DND-41 (cell line): ENCODE results near the gene SHTN1.

ENCODE experiments used
- ATAC-seq: fragments of 200-7000 bp; cut with Tn5 transposase; 3 replicates; pipeline ENCODE4 v1.9.1; 2021; ENCODE audit warnings: low read depth; ENCODE audit not compliant: insufficient read depth
- DNase-seq: peaks from one replicate; pipeline ENCODE4 v3.0.0-alpha.2; 2020
- H2AFZ ChIP-seq: 2 replicates; pipeline ENCODE4 v1.6.0; 2012; ENCODE audit warnings: low read depth, low read length
- H3K27ac ChIP-seq: 2 replicates; pipeline ENCODE4 v1.5.1; 2012; ENCODE audit warnings: low read length, inconsistent platforms
- H3K27me3 ChIP-seq: fragments of 200-600 bp; sonication (generic); 2 replicates; pipeline ENCODE4 v1.6.0; 2012; ENCODE audit warnings: low read length, mild to moderate bottlenecking, inconsistent platforms; ENCODE audit not compliant: insufficient read depth, poor library complexity
- H3K36me3 ChIP-seq: 2 replicates; pipeline ENCODE4 v1.5.1; 2012; ENCODE audit warnings: low read length, inconsistent platforms; ENCODE audit not compliant: insufficient read depth
- H3K4me1 ChIP-seq: 2 replicates; pipeline ENCODE4 v1.5.1; 2012; ENCODE audit warnings: mild to moderate bottlenecking, low read length; ENCODE audit not compliant: insufficient read depth
- H3K4me2 ChIP-seq: 2 replicates; pipeline ENCODE4 v1.6.0; 2012; ENCODE audit warnings: mild to moderate bottlenecking, moderate library complexity, low read length, inconsistent platforms; ENCODE audit not compliant: insufficient read depth
- H3K4me3 ChIP-seq, 2 experiments: fragments of 200-600 bp in 1 of 2; shearing (Covaris generic) in 1 of 2; 2 replicates each; pipeline ENCODE4 v1.5.1; 2012 to 2016; ENCODE audit warnings: inconsistent platforms in 2 of 2, low read length in 2 of 2, mild to moderate bottlenecking in 2 of 2, low read depth in 1 of 2, moderate library complexity in 1 of 2
- H3K79me2 ChIP-seq: 2 replicates; pipeline ENCODE4 v1.6.0; 2012; ENCODE audit warnings: low read length, inconsistent platforms; ENCODE audit not compliant: insufficient read depth
- H3K9ac ChIP-seq: 2 replicates; pipeline ENCODE4 v1.6.0; 2012; ENCODE audit warnings: low read depth, mild to moderate bottlenecking, inconsistent platforms, low read length, moderate library complexity
- H3K9me3 ChIP-seq: 2 replicates; pipeline ENCODE4 v1.5.1; 2012; ENCODE audit warnings: low read length, moderate library complexity, mild to moderate bottlenecking, inconsistent platforms; ENCODE audit not compliant: insufficient read depth, severe bottlenecking
- H4K20me1 ChIP-seq: 2 replicates; pipeline ENCODE4 v1.6.0; 2012; ENCODE audit warnings: low read length; ENCODE audit not compliant: insufficient read depth
- CTCF ChIP-seq: IDR thresholded peaks from 2 replicates; pipeline ENCODE4 v1.5.1; 2012; ENCODE audit warnings: borderline replicate concordance, low read length, moderate library complexity, mild to moderate bottlenecking; ENCODE audit not compliant: poor library complexity, severe bottlenecking; ENCODE audit errors: extremely low read depth
- EZH2 ChIP-seq: IDR thresholded peaks from 3 replicates; pipeline ENCODE4 v1.6.1; 2012; ENCODE audit warnings: borderline replicate concordance, low read depth, mild to moderate bottlenecking, moderate library complexity, low read length, inconsistent platforms; ENCODE audit not compliant: severe bottlenecking

SHTN1 gene

GRCh38 chr10:116978901-116979300 lies 26.1 kb downstream of the SHTN1 start:
- Histone ChIP-seq H3K79me2 (no peaks in the 10 kb centered on the region), H3K4me2 (no peak overlapping the region), H3K9me3 (no peaks in the 10 kb centered on the region), H2AFZ (no peak overlapping the region), H3K36me3 (no peaks in the 10 kb centered on the region), H3K4me1 (no peaks in the 10 kb centered on the region), H3K27ac (no peak overlapping the region), H4K20me1 (no peaks in the 10 kb centered on the region), H3K9ac (no peak overlapping the region), H3K27me3 (no peaks in the 10 kb centered on the region), H3K4me3 (no peak overlapping the region)
- DNase-seq: no peak
- no peak for ATAC-seq
- TF ChIP-seq CTCF: no peak
- TF ChIP-seq EZH2: no peak

- DNase-seq (no peak), ATAC-seq (no peak)
- no peaks in the 10 kb centered on the region for H3K27me3 ChIP-seq
- H3K4me2 ChIP-seq: no peak overlapping the region
- H2AFZ ChIP-seq: no peak overlapping the region
- no peak overlapping the region for H3K27ac ChIP-seq
- H3K9me3 ChIP-seq: no peaks in the 10 kb centered on the region
- H3K79me2 ChIP-seq: no peaks in the 10 kb centered on the region
- no peak for TF ChIP-seq CTCF
- no peak for TF ChIP-seq EZH2
- no peak overlapping the region for H3K4me3 ChIP-seq
- no peaks in the 10 kb centered on the region for H3K4me1 ChIP-seq
- H3K36me3 ChIP-seq: no peaks in the 10 kb centered on the region
- no peak overlapping the region for H3K9ac ChIP-seq
- H4K20me1 ChIP-seq: no peaks in the 10 kb centered on the region
These were observed 30.5 kb downstream of the SHTN1 start for GRCh38 chr10:116974456-116975005.

- no peak overlapping the region for H3K4me2 ChIP-seq
These were observed 31.0 kb downstream of the SHTN1 start for GRCh38 chr10:116973946-116974455.

More at GRCh38 chr10:116973946-116974455, 31.0 kb downstream of the SHTN1 start:
- DNase-seq: no peak
- Histone ChIP-seq H2AFZ (no peak overlapping the region), H3K27ac (no peak overlapping the region), H3K4me1 (no peaks in the 10 kb centered on the region), H3K4me3 (no peak overlapping the region), H3K36me3 (no peaks in the 10 kb centered on the region), H3K79me2 (no peaks in the 10 kb centered on the region), H3K9ac (no peak overlapping the region), H3K9me3 (no peaks in the 10 kb centered on the region), H3K27me3 (no peaks in the 10 kb centered on the region), H4K20me1 (no peaks in the 10 kb centered on the region)
- ATAC-seq: no peak
- TF ChIP-seq EZH2 (no peak), CTCF (no peak)
